ENCODE data around the gene RSPH6A.

DNA sequence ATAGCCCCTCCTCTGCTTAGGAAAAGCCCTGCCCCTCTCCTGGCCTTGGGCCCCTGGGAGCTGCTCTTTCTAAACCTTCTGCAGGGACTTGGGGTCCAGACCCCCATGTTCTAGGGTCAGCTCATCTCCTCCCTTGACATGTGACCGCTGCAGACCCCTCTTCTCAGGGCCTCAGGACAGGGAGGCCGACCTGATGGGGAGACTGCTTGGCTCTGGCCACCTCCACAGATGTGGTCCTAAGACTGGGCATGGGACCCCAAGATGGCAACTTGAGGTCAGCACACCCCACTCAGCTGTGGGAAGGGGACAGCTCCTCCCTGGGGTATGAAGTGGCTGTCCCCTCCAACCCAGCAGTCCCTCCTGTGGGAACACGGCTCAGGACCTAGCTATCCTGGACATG lies 42.2 kb downstream of the RSPH6A start:
- no peak for TF ChIP-seq EZH2 (IDR thresholded peaks at IDR 0.05; ENCODE audit: insufficient read depth, poor library complexity, severe bottlenecking)
- no peak for TF ChIP-seq EZH2phosphoT487 (IDR thresholded peaks at IDR 0.05; ENCODE audit: insufficient read depth, low read depth)

Data from GM23248 (cell line).